Activated T-helper 1 cell treated with Interleukin-2 at 50 U/mL for 16 hours (primary cell): ENCODE results near the gene STARD10.

Source experiments
- DNase-seq: peaks from one replicate; pipeline ENCODE4 v3.0.0-alpha.2; 2020; ENCODE audit warnings: low read depth

STARD10 gene

GRCh38 chr11:72763823-72764222 is 30.0 kb downstream of the STARD10 start:
- no peak for DNase-seq

GRCh38 chr11:72762641-72763304 is 31.1 kb downstream of the STARD10 start:
- no peak for DNase-seq

GRCh38 chr11:72760539-72761405 is 33.1 kb downstream of the STARD10 start:
- no peak for DNase-seq

GRCh38 chr11:72759468-72759985 is 34.3 kb downstream of the STARD10 start:
- no peak for DNase-seq

GRCh38 chr11:72758690-72759389 is 35.0 kb downstream of the STARD10 start:
- DNase-seq, result no peak

GRCh38 chr11:72758304-72758689 is 35.5 kb downstream of the STARD10 start:
- DNase-seq, result no peak

- DNase-seq, result no peak
Measured at GRCh38 chr11:72755713-72756285, 38.0 kb downstream of the STARD10 start.

- no peak for DNase-seq
Measured at GRCh38 chr11:72754544-72755155, 39.2 kb downstream of the STARD10 start.

GRCh38 chr11:72754149-72754543 is 39.7 kb downstream of the STARD10 start:
- DNase-seq, result no peak

- DNase-seq, result no peak
Measured at GRCh38 chr11:72753341-72754148, 40.3 kb downstream of the STARD10 start.

- DNase-seq, result peak; percentile 76
Measured at GRCh38 chr11:72752088-72752914, 41.5 kb downstream of the STARD10 start, which contains the start of gene ARAP1. Gene ARAP1 (minus strand): TSS chr11:72752408. CDS start chr11:72727128, 25,280 bp downstream.

GRCh38 chr11:72751116-72752087 is 42.4 kb downstream of the STARD10 start:
- no peak for DNase-seq

GRCh38 chr11:72750556-72751115 is 43.2 kb downstream of the STARD10 start:
- DNase-seq, result no peak

GRCh38 chr11:72750086-72750485 is 43.8 kb downstream of the STARD10 start:
- DNase-seq, result no peak

- no peak for DNase-seq
Measured at GRCh38 chr11:72747289-72747855, 46.5 kb downstream of the STARD10 start.

GRCh38 chr11:72746821-72747220 is 47.0 kb downstream of the STARD10 start:
- DNase-seq, result no peak

GRCh38 chr11:72745925-72746550 is 47.8 kb downstream of the STARD10 start:
- no peak for DNase-seq
